Rectal smooth muscle tissue (tissue), 1 donor: ENCODE data around the gene ZNF587.
"Not testable (repeated sequence)": the region's sequence is repeated elsewhere in the genome, so short reads cannot be mapped to it uniquely, and the experiment has no call there.

ENCODE experiments used
- H3K27ac ChIP-seq: one replicate; pipeline ENCODE4 v1.7.0; 2013; ENCODE audit warnings: low read depth, low read length, inconsistent platforms
- H3K27me3 ChIP-seq: one replicate; pipeline ENCODE4 v1.7.0; 2013; ENCODE audit warnings: low read length; ENCODE audit not compliant: control insufficient read depth, insufficient read depth
- H3K36me3 ChIP-seq: one replicate; pipeline ENCODE4 v1.7.0; 2013; ENCODE audit warnings: low read length; ENCODE audit not compliant: control insufficient read depth, insufficient read depth
- H3K4me1 ChIP-seq: one replicate; pipeline ENCODE4 v1.7.0; 2013; ENCODE audit warnings: low read length; ENCODE audit not compliant: control insufficient read depth, insufficient read depth
- H3K4me3 ChIP-seq: one replicate; pipeline ENCODE4 v1.7.0; 2013; ENCODE audit warnings: low read length
- H3K9ac ChIP-seq: one replicate; pipeline ENCODE4 v1.7.0; 2013; ENCODE audit warnings: low read length

Gene ZNF587

GRCh38 chr19:57849666-57850473 is at the start of gene ZNF587:
Gene ZNF587, plus strand, starts transcription at chr19:57849859. Its CDS starts 180 bp downstream, at chr19:57850039.
- not testable (repeated sequence) for H3K27me3 ChIP-seq, H3K4me1 ChIP-seq, H3K36me3 ChIP-seq
- H3K4me3 ChIP-seq, result peak within 1 kb of the TSS; percentile 86
- peak within 1 kb of the TSS; percentile 36 for H3K27ac ChIP-seq
- H3K9ac ChIP-seq, result peak within 1 kb of the TSS; percentile 27

- no peak overlapping the region for H3K27ac ChIP-seq
- no peak overlapping the region for H3K4me3 ChIP-seq
- no peaks in the 10 kb centered on the region for H3K4me1 ChIP-seq
- peaks cover 3% of the 10 kb centered on the region for H3K36me3 ChIP-seq
- no peaks in the 10 kb centered on the region for H3K27me3 ChIP-seq
- no peak overlapping the region for H3K9ac ChIP-seq
Measured at GRCh38 chr19:57800696-57801095, 49.0 kb upstream of the ZNF587 start.

- Histone ChIP-seq H3K4me3 (no peak overlapping the region), H3K27me3 (no peaks in the 10 kb centered on the region), H3K36me3 (no peaks in the 10 kb centered on the region), H3K27ac (no peak overlapping the region), H3K9ac (no peak overlapping the region), H3K4me1 (no peaks in the 10 kb centered on the region)
Measured at GRCh38 chr19:57802269-57802668, 47.4 kb upstream of the ZNF587 start.

GRCh38 chr19:57803265-57803593 is 46.4 kb upstream of the ZNF587 start:
- H3K4me3 ChIP-seq, result peak overlapping the region; percentile 64
- H3K9ac ChIP-seq, result peak overlapping the region; percentile 46
- H3K36me3 ChIP-seq, result no peaks in the 10 kb centered on the region
- no peaks in the 10 kb centered on the region for H3K27me3 ChIP-seq
- H3K27ac ChIP-seq, result peak overlapping the region; percentile 65
- H3K4me1 ChIP-seq, result no peaks in the 10 kb centered on the region

GRCh38 chr19:57803594-57804325 is 45.9 kb upstream of the ZNF587 start:
- peaks cover 4% of the 10 kb centered on the region for H3K36me3 ChIP-seq
- H3K4me1 ChIP-seq, result no peaks in the 10 kb centered on the region
- peak overlapping the region; percentile 46 for H3K9ac ChIP-seq
- no peaks in the 10 kb centered on the region for H3K27me3 ChIP-seq
- peak overlapping the region; percentile 65 for H3K27ac ChIP-seq
- peak overlapping the region; percentile 64 for H3K4me3 ChIP-seq

- no peak overlapping the region for H3K4me3 ChIP-seq
- H3K9ac ChIP-seq, result no peak overlapping the region
- H3K27me3 ChIP-seq, result no peaks in the 10 kb centered on the region
- peaks cover 13% of the 10 kb centered on the region for H3K36me3 ChIP-seq
- H3K27ac ChIP-seq, result no peak overlapping the region
- H3K4me1 ChIP-seq, result no peaks in the 10 kb centered on the region
Measured at GRCh38 chr19:57807541-57807940, 42.1 kb upstream of the ZNF587 start.

GRCh38 chr19:57810410-57811295 is 39.0 kb upstream of the ZNF587 start:
- not testable (repeated sequence) for H3K27me3 ChIP-seq, H3K4me3 ChIP-seq, H3K4me1 ChIP-seq, H3K9ac ChIP-seq, H3K27ac ChIP-seq
- peaks cover 15% of the 10 kb centered on the region for H3K36me3 ChIP-seq

GRCh38 chr19:57812226-57812625 is 37.4 kb upstream of the ZNF587 start:
- no peak overlapping the region for H3K4me3 ChIP-seq
- no peaks in the 10 kb centered on the region for H3K27me3 ChIP-seq
- no peaks in the 10 kb centered on the region for H3K4me1 ChIP-seq
- H3K36me3 ChIP-seq, result peaks cover 15% of the 10 kb centered on the region
- no peak overlapping the region for H3K9ac ChIP-seq
- H3K27ac ChIP-seq, result no peak overlapping the region

GRCh38 chr19:57812975-57813820 is 36.5 kb upstream of the ZNF587 start:
- not testable (repeated sequence) for H3K27ac ChIP-seq, H3K4me1 ChIP-seq, H3K27me3 ChIP-seq, H3K9ac ChIP-seq
- H3K36me3 ChIP-seq, result peaks cover 15% of the 10 kb centered on the region
- H3K4me3 ChIP-seq, result peak overlapping the region; percentile 69

GRCh38 chr19:57813919-57814504 is 35.6 kb upstream of the ZNF587 start:
- Histone ChIP-seq H3K27ac (peak overlapping the region; percentile 40), H3K9ac (peak overlapping the region; percentile 94), H3K27me3 (no peaks in the 10 kb centered on the region), H3K4me1 (no peaks in the 10 kb centered on the region), H3K36me3 (peaks cover 11% of the 10 kb centered on the region), H3K4me3 (peak overlapping the region; percentile 69)

- H3K27me3 ChIP-seq, result no peaks in the 10 kb centered on the region
- peak within 1 kb of the TSS; percentile 69 for H3K4me3 ChIP-seq
- peak within 1 kb of the TSS; percentile 62 for H3K27ac ChIP-seq
- peak within 1 kb of the TSS; percentile 94 for H3K9ac ChIP-seq
- H3K36me3 ChIP-seq, result peaks cover 6% of the 10 kb centered on the region
- H3K4me1 ChIP-seq, result no peaks in the 10 kb centered on the region
Measured at GRCh38 chr19:57814505-57815246, 35.0 kb upstream of the ZNF587 start, which contains the start of gene ZNF552. Gene ZNF552, minus strand, starts transcription at chr19:57814913. Its CDS starts 170 bp downstream, at chr19:57814743.
